PC-3 (cell line): Measurements from ENCODE around the gene IL1F10.

Experiments
- EZH2 ChIP-seq: fragments of 300-600 bp; sonication (generic); IDR thresholded peaks from one replicate; pipeline ENCODE4 v1.6.1; 2017; ENCODE audit warnings: antibody characterized with exemption, mild to moderate bottlenecking, low read length; ENCODE audit not compliant: unreplicated experiment
- TF ChIP-seq, protein P1 (sequence below): fragments of 300-600 bp; sonication (generic); conservative IDR thresholded peaks from 2 replicates; pipeline ENCODE4 v1.5.1; 2017; ENCODE audit warnings: antibody characterized with exemption, low read depth, mild to moderate bottlenecking, low read length

DNA sequence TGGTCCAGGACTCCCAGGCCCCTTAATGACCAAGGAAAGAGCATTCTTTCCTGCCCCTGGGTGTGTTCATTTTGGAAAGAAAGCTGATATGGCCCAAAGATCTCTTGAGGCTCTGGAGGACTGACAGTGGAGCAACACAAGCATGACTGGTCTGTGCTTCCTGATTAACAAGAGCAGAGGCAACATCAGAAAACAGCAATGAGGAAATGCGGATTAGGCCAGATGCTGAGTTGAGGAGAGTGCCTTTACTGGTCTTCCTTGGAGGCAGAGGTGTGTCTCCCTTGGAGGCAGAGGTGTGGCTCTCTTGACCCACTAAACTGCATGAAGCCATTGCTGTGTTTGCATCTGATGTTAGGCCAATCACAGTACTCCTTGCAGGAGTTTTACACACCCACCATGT lies 35.0 kb upstream of the IL1F10 start:
- TF ChIP-seq, protein P1, sequence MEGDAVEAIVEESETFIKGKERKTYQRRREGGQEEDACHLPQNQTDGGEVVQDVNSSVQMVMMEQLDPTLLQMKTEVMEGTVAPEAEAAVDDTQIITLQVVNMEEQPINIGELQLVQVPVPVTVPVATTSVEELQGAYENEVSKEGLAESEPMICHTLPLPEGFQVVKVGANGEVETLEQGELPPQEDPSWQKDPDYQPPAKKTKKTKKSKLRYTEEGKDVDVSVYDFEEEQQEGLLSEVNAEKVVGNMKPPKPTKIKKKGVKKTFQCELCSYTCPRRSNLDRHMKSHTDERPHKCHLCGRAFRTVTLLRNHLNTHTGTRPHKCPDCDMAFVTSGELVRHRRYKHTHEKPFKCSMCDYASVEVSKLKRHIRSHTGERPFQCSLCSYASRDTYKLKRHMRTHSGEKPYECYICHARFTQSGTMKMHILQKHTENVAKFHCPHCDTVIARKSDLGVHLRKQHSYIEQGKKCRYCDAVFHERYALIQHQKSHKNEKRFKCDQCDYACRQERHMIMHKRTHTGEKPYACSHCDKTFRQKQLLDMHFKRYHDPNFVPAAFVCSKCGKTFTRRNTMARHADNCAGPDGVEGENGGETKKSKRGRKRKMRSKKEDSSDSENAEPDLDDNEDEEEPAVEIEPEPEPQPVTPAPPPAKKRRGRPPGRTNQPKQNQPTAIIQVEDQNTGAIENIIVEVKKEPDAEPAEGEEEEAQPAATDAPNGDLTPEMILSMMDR, result no peak
- TF ChIP-seq EZH2, result no peak
